Measurements from ENCODE around the gene ZNF652. TPM values are rescaled to one million over a fixed set of nuclear protein-coding genes. Genes with fewer than 3 reads are reported as not detected.
"Not testable (repeated sequence)": the region's sequence is repeated elsewhere in the genome, so short reads cannot be mapped to it uniquely, and the experiment has no call there.

ZNF652 gene
- total RNA-seq, 1 donor from 2014 or later: 26.8 TPM

GRCh38 chr17:49290690-49291359 lies 71.2 kb downstream of the ZNF652 start:
- Mint-ChIP-seq H3K4me3 (ENCODE audit: unreplicated experiment) (no peak overlapping the region), H3K27ac (ENCODE audit: unreplicated experiment) (no peak overlapping the region), H3K9me3 (ENCODE audit: unreplicated experiment) (no peaks in the 10 kb centered on the region), H3K36me3 (ENCODE audit: low read depth, unreplicated experiment) (peaks cover 1% of the 10 kb centered on the region), H3K4me1 (ENCODE audit: low read depth, unreplicated experiment) (no peaks in the 10 kb centered on the region), H3K27me3 (ENCODE audit: low read depth, unreplicated experiment) (no peaks in the 10 kb centered on the region)
- Histone ChIP-seq H4K20me1 (ENCODE audit: insufficient read depth, low read length) (peaks cover 6% of the 10 kb centered on the region), H2AFZ (ENCODE audit: low read depth, low read length) (no peak overlapping the region), H3K4me2 (ENCODE audit: low read length) (no peak overlapping the region), H3K79me2 (ENCODE audit: insufficient read depth, low read length) (no peaks in the 10 kb centered on the region), H3K36me3 (ENCODE audit: insufficient read depth, low read length) (peaks cover 4% of the 10 kb centered on the region), H3K4me1 (ENCODE audit: insufficient read depth, low read length) (no peaks in the 10 kb centered on the region), H3K27me3 (ENCODE audit: insufficient read depth, low read length) (no peaks in the 10 kb centered on the region), H3K9ac (ENCODE audit: low read length) (no peak overlapping the region), H3K27ac (ENCODE audit: low read depth, low read length) (no peak overlapping the region), H3K9me3 (ENCODE audit: insufficient read depth, low read depth, low read length) (no peaks in the 10 kb centered on the region), H3K4me3 (ENCODE audit: insufficient read depth, low read depth, low read length) (no peak overlapping the region)
- DNase-seq (ENCODE audit: low read depth): peak; percentile 7
- no peak for TF ChIP-seq EZH2 (IDR thresholded peaks at IDR 0.05; ENCODE audit: insufficient read depth, low read length)
- TF ChIP-seq CTCF (IDR thresholded peaks at IDR 0.05; ENCODE audit: insufficient read depth, low read depth, low read length): peak; percentile 73
- no peak for FAIRE-seq

GRCh38 chr17:49288388-49288787 lies 73.7 kb downstream of the ZNF652 start:
- Histone ChIP-seq H3K27ac (ENCODE audit: low read depth, low read length) (no peak overlapping the region), H3K4me1 (ENCODE audit: insufficient read depth, low read length) (no peaks in the 10 kb centered on the region), H3K27me3 (ENCODE audit: insufficient read depth, low read length) (no peaks in the 10 kb centered on the region), H3K9ac (ENCODE audit: low read length) (no peak overlapping the region), H3K4me3 (ENCODE audit: insufficient read depth, low read depth, low read length) (no peak overlapping the region), H3K79me2 (ENCODE audit: insufficient read depth, low read length) (no peaks in the 10 kb centered on the region), H3K9me3 (ENCODE audit: insufficient read depth, low read depth, low read length) (no peaks in the 10 kb centered on the region), H4K20me1 (ENCODE audit: insufficient read depth, low read length) (peaks cover 6% of the 10 kb centered on the region), H3K36me3 (ENCODE audit: insufficient read depth, low read length) (peaks cover 4% of the 10 kb centered on the region), H3K4me2 (ENCODE audit: low read length) (no peak overlapping the region), H2AFZ (ENCODE audit: low read depth, low read length) (no peak overlapping the region)
- no peak for TF ChIP-seq CTCF (IDR thresholded peaks at IDR 0.05; ENCODE audit: insufficient read depth, low read depth, low read length)
- no peak for TF ChIP-seq EZH2 (IDR thresholded peaks at IDR 0.05; ENCODE audit: insufficient read depth, low read length)
- FAIRE-seq (no peak), DNase-seq (ENCODE audit: low read depth) (no peak)
- Mint-ChIP-seq H3K36me3 (ENCODE audit: low read depth, unreplicated experiment) (peaks cover 2% of the 10 kb centered on the region), H3K4me3 (ENCODE audit: unreplicated experiment) (no peak overlapping the region), H3K9me3 (ENCODE audit: unreplicated experiment) (no peaks in the 10 kb centered on the region), H3K27ac (ENCODE audit: unreplicated experiment) (no peak overlapping the region), H3K4me1 (ENCODE audit: low read depth, unreplicated experiment) (no peaks in the 10 kb centered on the region), H3K27me3 (ENCODE audit: low read depth, unreplicated experiment) (no peaks in the 10 kb centered on the region)

GRCh38 chr17:49287481-49287880 lies 74.6 kb downstream of the ZNF652 start:
- FAIRE-seq (no peak), DNase-seq (ENCODE audit: low read depth) (no peak)
- H3K27ac ChIP-seq (ENCODE audit: low read depth, low read length): no peak overlapping the region
- H3K27me3 ChIP-seq (ENCODE audit: insufficient read depth, low read length): no peaks in the 10 kb centered on the region
- peaks cover 6% of the 10 kb centered on the region for H4K20me1 ChIP-seq (ENCODE audit: insufficient read depth, low read length)
- no peak overlapping the region for H3K4me3 ChIP-seq (ENCODE audit: insufficient read depth, low read depth, low read length)
- H3K27ac Mint-ChIP-seq (ENCODE audit: unreplicated experiment): no peak overlapping the region
- H3K9me3 ChIP-seq (ENCODE audit: insufficient read depth, low read depth, low read length): no peaks in the 10 kb centered on the region
- no peak overlapping the region for H3K4me2 ChIP-seq (ENCODE audit: low read length)
- H3K36me3 ChIP-seq (ENCODE audit: insufficient read depth, low read length): peaks cover 4% of the 10 kb centered on the region
- no peak overlapping the region for H3K9ac ChIP-seq (ENCODE audit: low read length)
- H3K4me1 Mint-ChIP-seq (ENCODE audit: low read depth, unreplicated experiment): no peaks in the 10 kb centered on the region
- H3K4me3 Mint-ChIP-seq (ENCODE audit: unreplicated experiment): no peak overlapping the region
- H3K27me3 Mint-ChIP-seq (ENCODE audit: low read depth, unreplicated experiment): no peaks in the 10 kb centered on the region
- no peak overlapping the region for H2AFZ ChIP-seq (ENCODE audit: low read depth, low read length)
- TF ChIP-seq CTCF (IDR thresholded peaks at IDR 0.05; ENCODE audit: insufficient read depth, low read depth, low read length) (no peak), EZH2 (IDR thresholded peaks at IDR 0.05; ENCODE audit: insufficient read depth, low read length) (no peak)
- H3K36me3 Mint-ChIP-seq (ENCODE audit: low read depth, unreplicated experiment): peaks cover 4% of the 10 kb centered on the region
- no peaks in the 10 kb centered on the region for H3K79me2 ChIP-seq (ENCODE audit: insufficient read depth, low read length)
- H3K9me3 Mint-ChIP-seq (ENCODE audit: unreplicated experiment): no peaks in the 10 kb centered on the region
- no peaks in the 10 kb centered on the region for H3K4me1 ChIP-seq (ENCODE audit: insufficient read depth, low read length)

- not testable (repeated sequence) for H3K36me3 Mint-ChIP-seq (ENCODE audit: low read depth, unreplicated experiment); H3K4me3 Mint-ChIP-seq (ENCODE audit: unreplicated experiment); H3K4me1 ChIP-seq (ENCODE audit: insufficient read depth, low read length); H3K36me3 ChIP-seq (ENCODE audit: insufficient read depth, low read length); H3K9me3 Mint-ChIP-seq (ENCODE audit: unreplicated experiment); DNase-seq (ENCODE audit: low read depth); H4K20me1 ChIP-seq (ENCODE audit: insufficient read depth, low read length); H2AFZ ChIP-seq (ENCODE audit: low read depth, low read length); H3K4me1 Mint-ChIP-seq (ENCODE audit: low read depth, unreplicated experiment); H3K4me3 ChIP-seq (ENCODE audit: insufficient read depth, low read depth, low read length); H3K4me2 ChIP-seq (ENCODE audit: low read length); FAIRE-seq; H3K27ac Mint-ChIP-seq (ENCODE audit: unreplicated experiment); H3K79me2 ChIP-seq (ENCODE audit: insufficient read depth, low read length); H3K27me3 ChIP-seq (ENCODE audit: insufficient read depth, low read length); H3K27ac ChIP-seq (ENCODE audit: low read depth, low read length); H3K9ac ChIP-seq (ENCODE audit: low read length); H3K9me3 ChIP-seq (ENCODE audit: insufficient read depth, low read depth, low read length); H3K27me3 Mint-ChIP-seq (ENCODE audit: low read depth, unreplicated experiment)
Measured at GRCh38 chr17:49286261-49286973, 75.6 kb downstream of the ZNF652 start.

Data from astrocyte (in vitro differentiated cells and primary cell).